Right lobe of liver (tissue), 6 donors: Measurements from ENCODE around the gene SNX5. TPM values are rescaled to one million over a fixed set of nuclear protein-coding genes. Genes with fewer than 3 reads are reported as not detected.

Experiments
- ATAC-seq, 4 donors: fragments of 200-7000 bp; cut with Tn5 transposase; one replicate each; pipeline ENCODE4 v1.9.1; 2020; ENCODE audit warnings: mild to moderate bottlenecking in 4 of 4, moderate library complexity in 4 of 4
- DNase-seq, 3 donors: peaks; one replicate each; pipeline ENCODE4 v3.0.0-alpha.2; 2020
- H3K27ac ChIP-seq, 3 donors: fragments of 200-600 bp; one replicate each; pipeline ENCODE4 v1.8.0; 2022
- H3K27me3 ChIP-seq, 2 donors: fragments of 200-600 bp; one replicate each; pipeline ENCODE4 v1.8.0; 2022
- H3K36me3 ChIP-seq, 4 donors: fragments of 200-600 bp; sonication (generic) in 1 of 4; one replicate each; pipeline versions ENCODE4 v1.5.1 to v1.8.0; 2017 to 2022; ENCODE audit warnings: control low read depth in 1 of 4
- H3K4me1 ChIP-seq, 4 donors: fragments of 200-600 bp; sonication (generic) in 1 of 4; one replicate each; pipeline versions ENCODE4 v1.5.1 to v1.8.0; 2017 to 2022; ENCODE audit warnings: control low read depth in 1 of 4
- H3K4me3 ChIP-seq, 3 donors: fragments of 200-600 bp; one replicate each; pipeline ENCODE4 v1.8.0; 2022
- H3K9me3 ChIP-seq, 4 donors: fragments of 200-600 bp; sonication (generic) in 1 of 4; one replicate each; pipeline versions ENCODE4 v1.5.1 to v1.8.0; 2017 to 2022; ENCODE audit warnings: control low read depth in 1 of 4
- POLR2A ChIP-seq: fragments of 450-650 bp; IDR thresholded peaks from one replicate; pipeline ENCODE4 v1.6.1; 2017; ENCODE audit warnings: antibody characterized with exemption, mild to moderate bottlenecking
- WGBS: methylation state at CpG from one replicate; pipeline ENCODE4 v1.1.6; 2018; ENCODE audit warnings: low coverage, low lambda C conversion rate; ENCODE audit not compliant: insufficient coverage; ENCODE audit errors: missing lambda C conversion rate; 5-methylcytosine and 5-hydroxymethylcytosine counted together
- intact Hi-C, 2 donors: fragments of 100-400 bp; cut with DNase I; formaldehyde crosslinking; loops; one replicate each; pipeline versions ENCODE4 v1.11.2 to v1.14.1; 2022
- total RNA-seq, 6 experiments: library from RNA; depleted of rRNA in 2 of 6; stranded (reverse); fragments of >200 nt in 2 of 6; fragmentation: NEBNext Ultra II Directional in 3 of 6; extraction: Animal tissue kit (Norgen Biotek cat#: 25700) in 3 of 6; gene quantifications; one replicate each; pipeline versions ENCODE4 v1.1.0 to v1.2.4, GENCODE V29; 2016 to 2023
- TF ChIP-seq, protein P1 (sequence below), 4 donors: fragments of 200-600 bp in 3 of 4; fragments of 450-650 bp in 1 of 4; IDR thresholded peaks; one replicate each; pipeline versions ENCODE4 v1.5.1 to v1.8.0; 2016 to 2022; ENCODE audit warnings: antibody characterized with exemption in 4 of 4, mild to moderate bottlenecking in 2 of 4
- donor health status: DM: no; HTN: yes; CAD: no.
- donor health status: DM: no; HTN: no; CAD: no.
- donor health status: DM: no; HTN: no; CAD: no.
- donor health status: DM: no; HTN: yes; CAD: no.
- donor health status: DM: no; HTN: yes; CAD: no.

Gene SNX5
- total RNA-seq, 6 experiments from 2014 or later = 32.6 to 74.5 (median 46.0) TPM

- no peaks in the 10 kb centered on the region for H3K27me3 ChIP-seq
- peaks cover 0 to 8% (median 0%) of the 10 kb centered on the region in 4 donors for H3K36me3 ChIP-seq
- WGBS = 82% methylated on average over 3 of the region's 6 CpGs
- no peak overlapping the region for H3K27ac ChIP-seq
- H3K4me1 ChIP-seq = peaks cover 0 to 8% (median 4%) of the 10 kb centered on the region in 4 donors
- H3K4me3 ChIP-seq = no peak overlapping the region
- DNase-seq (no peak), ATAC-seq (no peak)
- H3K9me3 ChIP-seq = no peaks in the 10 kb centered on the region
- intact Hi-C loops = no loop called here
- no peak for TF ChIP-seq POLR2A
- TF ChIP-seq, protein P1, sequence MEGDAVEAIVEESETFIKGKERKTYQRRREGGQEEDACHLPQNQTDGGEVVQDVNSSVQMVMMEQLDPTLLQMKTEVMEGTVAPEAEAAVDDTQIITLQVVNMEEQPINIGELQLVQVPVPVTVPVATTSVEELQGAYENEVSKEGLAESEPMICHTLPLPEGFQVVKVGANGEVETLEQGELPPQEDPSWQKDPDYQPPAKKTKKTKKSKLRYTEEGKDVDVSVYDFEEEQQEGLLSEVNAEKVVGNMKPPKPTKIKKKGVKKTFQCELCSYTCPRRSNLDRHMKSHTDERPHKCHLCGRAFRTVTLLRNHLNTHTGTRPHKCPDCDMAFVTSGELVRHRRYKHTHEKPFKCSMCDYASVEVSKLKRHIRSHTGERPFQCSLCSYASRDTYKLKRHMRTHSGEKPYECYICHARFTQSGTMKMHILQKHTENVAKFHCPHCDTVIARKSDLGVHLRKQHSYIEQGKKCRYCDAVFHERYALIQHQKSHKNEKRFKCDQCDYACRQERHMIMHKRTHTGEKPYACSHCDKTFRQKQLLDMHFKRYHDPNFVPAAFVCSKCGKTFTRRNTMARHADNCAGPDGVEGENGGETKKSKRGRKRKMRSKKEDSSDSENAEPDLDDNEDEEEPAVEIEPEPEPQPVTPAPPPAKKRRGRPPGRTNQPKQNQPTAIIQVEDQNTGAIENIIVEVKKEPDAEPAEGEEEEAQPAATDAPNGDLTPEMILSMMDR (IDR thresholded peaks at IDR 0.05) = no peak
Observed at GRCh38 chr20:17976305-17976704, 7.7 kb upstream of the SNX5 start.

- H3K9me3 ChIP-seq = no peaks in the 10 kb centered on the region
- peaks cover 0 to 23% (median 8%) of the 10 kb centered on the region in 4 donors for H3K4me1 ChIP-seq
- H3K27me3 ChIP-seq = no peaks in the 10 kb centered on the region
- no peak overlapping the region for H3K27ac ChIP-seq
- peaks cover 0 to 8% (median 0%) of the 10 kb centered on the region in 4 donors for H3K36me3 ChIP-seq
- DNase-seq (no peak), ATAC-seq (no peak)
- intact Hi-C loops = no loop called here
- WGBS = 75% methylated on average over 2 of the region's 2 CpGs
- no peak overlapping the region for H3K4me3 ChIP-seq
- TF ChIP-seq, protein P1 (IDR thresholded peaks at IDR 0.05) = no peak
- TF ChIP-seq POLR2A = no peak
Observed at GRCh38 chr20:17972121-17972520, 3.5 kb upstream of the SNX5 start.

GRCh38 chr20:17971300-17972013 is 2.9 kb upstream of the SNX5 start:
- intact Hi-C loops = no loop called here
- WGBS = 61% methylated on average over 7 of the region's 7 CpGs
- H3K27ac ChIP-seq = peak overlapping the region in 2 of 3 donors; percentile 97 to 99
- H3K4me1 ChIP-seq = peaks cover 0 to 29% (median 8%) of the 10 kb centered on the region in 4 donors
- TF ChIP-seq, protein P1 (IDR thresholded peaks at IDR 0.05) = no peak
- no peak for TF ChIP-seq POLR2A
- ATAC-seq = no peak
- H3K9me3 ChIP-seq = no peaks in the 10 kb centered on the region
- no peaks in the 10 kb centered on the region for H3K27me3 ChIP-seq
- H3K36me3 ChIP-seq = peaks cover 0 to 8% (median 0%) of the 10 kb centered on the region in 4 donors
- no peak for DNase-seq
- no peak overlapping the region for H3K4me3 ChIP-seq

- peak in 1 of 4 donors; percentile 2 for ATAC-seq
- DNase-seq = peak in 2 of 3 donors; percentile 58 to 63
- peak overlapping the region; percentile 97 to 99 (median 99) for H3K27ac ChIP-seq
- intact Hi-C loops = no loop called here
- TF ChIP-seq, protein P1 (IDR thresholded peaks at IDR 0.05) = no peak
- no peak for TF ChIP-seq POLR2A
- WGBS = 6% methylated on average over 9 of the region's 9 CpGs
- no peaks in the 10 kb centered on the region for H3K9me3 ChIP-seq
- H3K4me3 ChIP-seq = peak overlapping the region; percentile 83 to 92 (median 90)
- H3K36me3 ChIP-seq = no peaks in the 10 kb centered on the region
- peaks cover 0 to 41% (median 14%) of the 10 kb centered on the region in 4 donors for H3K4me1 ChIP-seq
- H3K27me3 ChIP-seq = no peaks in the 10 kb centered on the region
Observed at GRCh38 chr20:17969884-17970409, 1.4 kb upstream of the SNX5 start.
